HepG2 (cell line): ENCODE data around the gene UBE2H. TPM values are rescaled to one million over a fixed set of nuclear protein-coding genes. Genes with fewer than 3 reads are reported as not detected.

Experiments used
- ATAC-seq: fragments of 200-7000 bp; cut with Tn5 transposase; 3 replicates; pipeline ENCODE4 v1.9.1; 2020; ENCODE audit warnings: mild to moderate bottlenecking, moderate library complexity
- BruUV-seq: library from RNA; stranded (reverse); fragments of 400-500 nt; replicated peaks from 2 replicates; lab custom pipeline; 2021; lab: Mats Ljungman, UMichigan
- CTCF ChIA-PET: fragments of 300-600 bp; formaldehyde crosslinking; extraction: SDS; loops from one replicate; lab custom pipeline; 2021; ENCODE audit warnings: low total read pairs, inconsistent platforms, low intra/inter-chr PET ratio; lab: Yijun Ruan, JAX
- POLR2A ChIA-PET: fragments of 350-600 bp; sonication (Branson Sonifier 250); formaldehyde crosslinking; loops from one replicate; lab custom pipeline; 2020; ENCODE audit warnings: antibody characterized with exemption, inconsistent platforms; lab: Yijun Ruan, JAX
- DNase-seq: peaks from one replicate; pipeline ENCODE4 v3.0.0-alpha.2; 2015; ENCODE audit warnings: low spot score
- FAIRE-seq: peaks from 3 replicates; lab custom pipeline; 2011; peaks lifted over from hg19 to GRCh38; lab: Jason Lieb, UNC
- H2AFZ ChIP-seq: one replicate; pipeline ENCODE4 v1.6.1; 2011; ENCODE audit warnings: low read length, inconsistent platforms
- H3K27ac ChIP-seq: fragments of 300-600 bp; 3 replicates; pipeline ENCODE4 v1.8.0; 2011; ENCODE audit warnings: mixed run types, mild to moderate bottlenecking, mixed read lengths, low read length, inconsistent platforms; ENCODE audit not compliant: insufficient read depth; ENCODE audit errors: extremely low read length
- H3K27me3 ChIP-seq, 2 experiments: fragments of 200-600 bp in 1 of 2; 2 replicates in 1 of 2; 3 replicates in 1 of 2; pipeline versions ENCODE4 v1.6.0 to v1.8.0; 2011; ENCODE audit warnings: low read length in 2 of 2, mild to moderate bottlenecking in 2 of 2, moderate library complexity in 2 of 2, inconsistent platforms in 1 of 2; ENCODE audit not compliant: insufficient read depth in 2 of 2, control insufficient read depth in 1 of 2
- H3K36me3 ChIP-seq, 2 experiments: fragments of 200-600 bp in 1 of 2; replicated peaks in 1 of 2; 2 replicates in 1 of 2; 3 replicates in 1 of 2; pipeline versions ENCODE4 v1.5.1 to v1.8.0; 2011; ENCODE audit warnings: low read length in 2 of 2, inconsistent platforms in 1 of 2; ENCODE audit not compliant: insufficient read depth in 2 of 2, control insufficient read depth in 1 of 2
- H3K4me1 ChIP-seq: 2 replicates; pipeline ENCODE4 v1.5.1; 2012; ENCODE audit warnings: low read length, inconsistent platforms; ENCODE audit not compliant: insufficient read depth
- H3K4me2 ChIP-seq: 2 replicates; pipeline ENCODE4 v1.6.0; 2011; ENCODE audit warnings: low read depth, low read length, inconsistent platforms
- H3K4me3 ChIP-seq, 3 experiments: fragments of 200-600 bp in 1 of 3; sonication (generic), shearing (Covaris generic) in 1 of 3; replicated peaks in 1 of 3; 2 replicates each; pipeline ENCODE4 v1.5.1; 2011 to 2016; ENCODE audit warnings: low read length in 3 of 3, inconsistent platforms in 2 of 3, low read depth in 2 of 3, mild to moderate bottlenecking in 2 of 3, control low read depth in 1 of 3, mixed read lengths in 1 of 3; ENCODE audit not compliant: insufficient read depth in 1 of 3
- H3K79me2 ChIP-seq: one replicate; pipeline ENCODE4 v1.6.1; 2011; ENCODE audit warnings: low read length, inconsistent platforms; ENCODE audit not compliant: insufficient read depth
- H3K9ac ChIP-seq: 2 replicates; pipeline ENCODE4 v1.6.0; 2011; ENCODE audit warnings: mild to moderate bottlenecking, low read depth, low read length, inconsistent platforms; ENCODE audit not compliant: insufficient read depth
- H3K9me3 ChIP-seq: 2 replicates; pipeline ENCODE4 v1.5.1; 2012; ENCODE audit warnings: mild to moderate bottlenecking, low read length
- H4K20me1 ChIP-seq: 2 replicates; pipeline ENCODE4 v1.6.0; 2011; ENCODE audit warnings: inconsistent platforms, mild to moderate bottlenecking, low read length, moderate library complexity; ENCODE audit not compliant: insufficient read depth
- BCL6 ChIP-seq: IDR thresholded peaks from 2 replicates; pipeline ENCODE4 v1.6.1; 2016; ENCODE audit warnings: missing genetic modification reagents, missing compliant biosample characterization
- ELF1 ChIP-seq: sonication (generic); formaldehyde crosslinking; IDR thresholded peaks from 2 replicates; pipeline ENCODE4 v1.4.0; 2020; ENCODE audit warnings: missing genetic modification reagents
- GTF2F1 ChIP-seq: fragments of 150-350 bp; IDR thresholded peaks from 2 replicates; pipeline ENCODE4 v1.6.1; 2014; ENCODE audit warnings: low read length
- KLF9 ChIP-seq: IDR thresholded peaks from 2 replicates; pipeline ENCODE4 v1.6.1; 2016; ENCODE audit warnings: low read depth
- MXD4 ChIP-seq: IDR thresholded peaks from 2 replicates; pipeline ENCODE4 v1.6.1; 2016; ENCODE audit warnings: mild to moderate bottlenecking, missing biosample characterization, missing genetic modification reagents
- ZNF570 ChIP-seq: sonication (generic); formaldehyde crosslinking; IDR thresholded peaks from 2 replicates; pipeline ENCODE4 v1.4.0; 2020; ENCODE audit warnings: mild to moderate bottlenecking, missing genetic modification reagents, borderline replicate concordance
- ZNF746 ChIP-seq: sonication (generic); formaldehyde crosslinking; IDR thresholded peaks from 2 replicates; pipeline ENCODE4 v1.8.0; 2022; ENCODE audit warnings: mild to moderate bottlenecking, missing genetic modification reagents
- WGBS: methylation state at CpG from one replicate; pipeline ENCODE4 v1.1.6; 2017; ENCODE audit warnings: low lambda C conversion rate; 5-methylcytosine and 5-hydroxymethylcytosine counted together
- in situ Hi-C: cut with HindIII; loops from 2 replicates; pipeline ENCODE4 v1.10.0; 2017; ENCODE audit warnings: low pct_unique_long_range_greater_than_20kb; ENCODE audit not compliant: extremely low pct_ligation_motif_present
- intact Hi-C: fragments of 100-400 bp; cut with micrococcal nuclease; formaldehyde crosslinking; loops from one replicate; pipeline ENCODE4 v1.10.0; 2022; ENCODE audit not compliant: unreplicated experiment
- polyA plus RNA-seq, 8 experiments: library from polyadenylated mRNA; depleted of rRNA in 3 of 8; stranded (reverse) in 7 of 8; unstranded in 1 of 8; fragments of >200 nt; fragmentation: Illumina TruSeq in 4 of 8; extraction: Trizol in 4 of 8; gene quantifications; 2 replicates each; pipeline versions ENCODE4 v1.2.1 to v1.2.3, GENCODE V29; 2011 to 2016; ENCODE audit warnings: low read depth in 4 of 8, missing spikeins in 1 of 8, mixed read lengths in 1 of 8; ENCODE audit not compliant: insufficient read depth in 1 of 8
- total RNA-seq, 5 experiments: library from RNA; depleted of rRNA; stranded (reverse); fragments of >200 nt; fragmentation: Illumina TruSeq; extraction: Trizol; gene quantifications; 2 replicates each; pipeline ENCODE4 v1.2.3, GENCODE V29; 2016; ENCODE audit warnings: low read depth in 1 of 5
- TF ChIP-seq, protein P1 (sequence below): sonication (generic); formaldehyde crosslinking; IDR thresholded peaks from 2 replicates; pipeline ENCODE4 v1.4.0; 2020; ENCODE audit warnings: missing genetic modification reagents, borderline replicate concordance
- TF ChIP-seq, protein P2 (sequence below): sonication (generic); formaldehyde crosslinking; IDR thresholded peaks from 2 replicates; pipeline ENCODE4 v1.4.0; 2020; ENCODE audit warnings: missing genetic modification reagents
- TF ChIP-seq, protein P3 (sequence below): sonication (generic); formaldehyde crosslinking; IDR thresholded peaks from 2 replicates; pipeline ENCODE4 v1.4.0; 2020; ENCODE audit warnings: missing genetic modification reagents, borderline replicate concordance
- TF ChIP-seq, protein P4 (sequence below): sonication (generic); formaldehyde crosslinking; IDR thresholded peaks from 2 replicates; pipeline ENCODE4 v1.4.0; 2020; ENCODE audit warnings: mild to moderate bottlenecking, missing genetic modification reagents

Gene UBE2H
- total and polyA plus RNA-seq, 2 of the 13 experiments (the other 11 are each of a cell fraction or from before 2014, with no cell fraction given) = 15.5 to 40.1 TPM

DNA sequence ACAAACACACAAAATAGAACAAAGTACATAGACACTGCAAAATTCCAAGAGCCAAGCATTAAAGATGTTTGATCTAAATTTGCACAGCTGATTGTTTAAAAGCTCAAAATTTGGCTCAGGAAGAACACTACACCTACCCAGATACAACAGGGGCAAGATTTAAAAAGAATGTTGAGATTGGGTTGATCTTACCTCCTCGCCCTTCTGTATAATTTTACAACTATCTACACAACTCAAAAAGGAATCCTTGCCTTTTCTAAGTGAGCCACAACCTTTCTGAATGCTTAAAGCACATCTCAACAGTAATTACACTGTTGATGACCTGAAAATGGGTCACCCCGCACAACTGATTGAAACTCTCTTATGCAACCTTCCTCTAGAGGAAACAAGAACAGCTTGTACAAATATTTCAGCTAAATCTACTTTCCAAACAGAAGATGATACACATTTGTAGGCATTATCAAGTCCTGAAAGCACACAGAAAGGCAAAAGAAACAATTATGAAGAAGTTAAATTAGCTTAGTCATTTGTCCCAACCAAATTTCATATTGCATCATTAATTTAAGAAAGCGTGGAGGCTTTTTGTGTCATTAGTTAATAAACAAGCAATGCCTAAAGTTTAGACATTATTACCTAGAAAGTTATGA lies 75.5 kb downstream of the UBE2H start (continued):
- TF ChIP-seq, protein P1, sequence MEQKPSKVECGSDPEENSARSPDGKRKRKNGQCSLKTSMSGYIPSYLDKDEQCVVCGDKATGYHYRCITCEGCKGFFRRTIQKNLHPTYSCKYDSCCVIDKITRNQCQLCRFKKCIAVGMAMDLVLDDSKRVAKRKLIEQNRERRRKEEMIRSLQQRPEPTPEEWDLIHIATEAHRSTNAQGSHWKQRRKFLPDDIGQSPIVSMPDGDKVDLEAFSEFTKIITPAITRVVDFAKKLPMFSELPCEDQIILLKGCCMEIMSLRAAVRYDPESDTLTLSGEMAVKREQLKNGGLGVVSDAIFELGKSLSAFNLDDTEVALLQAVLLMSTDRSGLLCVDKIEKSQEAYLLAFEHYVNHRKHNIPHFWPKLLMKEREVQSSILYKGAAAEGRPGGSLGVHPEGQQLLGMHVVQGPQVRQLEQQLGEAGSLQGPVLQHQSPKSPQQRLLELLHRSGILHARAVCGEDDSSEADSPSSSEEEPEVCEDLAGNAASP (CRISPR knock-in tag) = peak; percentile 94; the same call in 1 of the 2 replicates
- TF ChIP-seq GTF2F1 (no peak), BCL6 (CRISPR knock-in tag) (0 out of 2 replicates have a peak, but pooled peaks have one; percentile 26)

DNA sequence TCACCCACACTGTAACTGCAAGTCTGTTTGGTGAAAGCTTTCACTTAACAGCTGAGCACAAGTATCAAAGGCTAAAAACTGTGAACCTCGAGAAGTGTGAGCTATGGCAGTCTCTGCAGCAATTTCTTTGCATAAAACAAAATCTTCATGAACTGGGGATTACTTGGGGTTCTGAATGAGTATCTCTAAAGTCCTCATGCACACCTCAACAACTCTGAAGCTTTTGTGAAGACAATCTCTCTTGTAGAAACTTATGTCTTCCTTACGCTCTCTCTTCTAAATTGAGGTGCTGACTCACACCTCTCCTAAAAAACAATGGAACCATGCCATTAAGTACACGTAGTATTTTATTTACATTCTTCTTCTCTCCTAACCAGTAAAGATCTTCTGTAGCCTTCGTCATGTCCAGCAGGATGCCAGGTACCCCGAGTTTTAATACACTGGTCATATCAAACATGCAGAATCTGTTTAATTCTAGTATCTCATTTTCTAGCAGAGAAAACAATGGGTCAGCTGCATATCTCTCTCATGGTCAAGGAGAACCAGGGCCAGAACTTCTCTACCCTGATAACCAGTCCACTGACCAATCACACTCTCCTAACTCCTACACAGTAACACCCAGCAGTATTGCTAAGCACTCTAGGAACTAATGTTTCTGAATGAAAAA lies 76.9 kb downstream of the UBE2H start:
- intact Hi-C loops = no loop called here
- Histone ChIP-seq H3K27ac (no peak overlapping the region), H3K4me2 (no peak overlapping the region), H3K9ac (no peak overlapping the region), H3K4me1 (peaks cover 16% of the 10 kb centered on the region), H4K20me1 (peaks cover 13% of the 10 kb centered on the region; the same call in 1 of the 2 replicates), H3K27me3 (no peaks in the 10 kb centered on the region), H3K79me2 (no peaks in the 10 kb centered on the region), H3K4me3 (no peak overlapping the region), H3K36me3 (peaks cover 2 to 6% of the 10 kb centered on the region in 2 experiments), H2AFZ (no peak overlapping the region), H3K9me3 (no peaks in the 10 kb centered on the region)
- DNase-seq (no peak), ATAC-seq (no peak), FAIRE-seq (no peak)
- ChIA-PET CTCF (no interaction called here), POLR2A (no interaction called here)
- in situ Hi-C loops = no loop called here
- 96% methylated on average over 5 of the region's 5 CpGs for WGBS
- BruUV-seq = no TSS peak
- no peak for TF ChIP-seq ELF1 (CRISPR knock-in tag)
- TF ChIP-seq MXD4 (CRISPR knock-in tag) = no peak
- TF ChIP-seq KLF9 = no peak
- TF ChIP-seq ZNF570 (CRISPR knock-in tag) = no peak
- TF ChIP-seq, protein P2, sequence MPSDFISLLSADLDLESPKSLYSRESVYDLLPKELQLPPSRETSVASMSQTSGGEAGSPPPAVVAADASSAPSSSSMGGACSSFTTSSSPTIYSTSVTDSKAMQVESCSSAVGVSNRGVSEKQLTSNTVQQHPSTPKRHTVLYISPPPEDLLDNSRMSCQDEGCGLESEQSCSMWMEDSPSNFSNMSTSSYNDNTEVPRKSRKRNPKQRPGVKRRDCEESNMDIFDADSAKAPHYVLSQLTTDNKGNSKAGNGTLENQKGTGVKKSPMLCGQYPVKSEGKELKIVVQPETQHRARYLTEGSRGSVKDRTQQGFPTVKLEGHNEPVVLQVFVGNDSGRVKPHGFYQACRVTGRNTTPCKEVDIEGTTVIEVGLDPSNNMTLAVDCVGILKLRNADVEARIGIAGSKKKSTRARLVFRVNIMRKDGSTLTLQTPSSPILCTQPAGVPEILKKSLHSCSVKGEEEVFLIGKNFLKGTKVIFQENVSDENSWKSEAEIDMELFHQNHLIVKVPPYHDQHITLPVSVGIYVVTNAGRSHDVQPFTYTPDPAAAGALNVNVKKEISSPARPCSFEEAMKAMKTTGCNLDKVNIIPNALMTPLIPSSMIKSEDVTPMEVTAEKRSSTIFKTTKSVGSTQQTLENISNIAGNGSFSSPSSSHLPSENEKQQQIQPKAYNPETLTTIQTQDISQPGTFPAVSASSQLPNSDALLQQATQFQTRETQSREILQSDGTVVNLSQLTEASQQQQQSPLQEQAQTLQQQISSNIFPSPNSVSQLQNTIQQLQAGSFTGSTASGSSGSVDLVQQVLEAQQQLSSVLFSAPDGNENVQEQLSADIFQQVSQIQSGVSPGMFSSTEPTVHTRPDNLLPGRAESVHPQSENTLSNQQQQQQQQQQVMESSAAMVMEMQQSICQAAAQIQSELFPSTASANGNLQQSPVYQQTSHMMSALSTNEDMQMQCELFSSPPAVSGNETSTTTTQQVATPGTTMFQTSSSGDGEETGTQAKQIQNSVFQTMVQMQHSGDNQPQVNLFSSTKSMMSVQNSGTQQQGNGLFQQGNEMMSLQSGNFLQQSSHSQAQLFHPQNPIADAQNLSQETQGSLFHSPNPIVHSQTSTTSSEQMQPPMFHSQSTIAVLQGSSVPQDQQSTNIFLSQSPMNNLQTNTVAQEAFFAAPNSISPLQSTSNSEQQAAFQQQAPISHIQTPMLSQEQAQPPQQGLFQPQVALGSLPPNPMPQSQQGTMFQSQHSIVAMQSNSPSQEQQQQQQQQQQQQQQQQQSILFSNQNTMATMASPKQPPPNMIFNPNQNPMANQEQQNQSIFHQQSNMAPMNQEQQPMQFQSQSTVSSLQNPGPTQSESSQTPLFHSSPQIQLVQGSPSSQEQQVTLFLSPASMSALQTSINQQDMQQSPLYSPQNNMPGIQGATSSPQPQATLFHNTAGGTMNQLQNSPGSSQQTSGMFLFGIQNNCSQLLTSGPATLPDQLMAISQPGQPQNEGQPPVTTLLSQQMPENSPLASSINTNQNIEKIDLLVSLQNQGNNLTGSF (CRISPR knock-in tag) = no peak
- TF ChIP-seq, protein P3, sequence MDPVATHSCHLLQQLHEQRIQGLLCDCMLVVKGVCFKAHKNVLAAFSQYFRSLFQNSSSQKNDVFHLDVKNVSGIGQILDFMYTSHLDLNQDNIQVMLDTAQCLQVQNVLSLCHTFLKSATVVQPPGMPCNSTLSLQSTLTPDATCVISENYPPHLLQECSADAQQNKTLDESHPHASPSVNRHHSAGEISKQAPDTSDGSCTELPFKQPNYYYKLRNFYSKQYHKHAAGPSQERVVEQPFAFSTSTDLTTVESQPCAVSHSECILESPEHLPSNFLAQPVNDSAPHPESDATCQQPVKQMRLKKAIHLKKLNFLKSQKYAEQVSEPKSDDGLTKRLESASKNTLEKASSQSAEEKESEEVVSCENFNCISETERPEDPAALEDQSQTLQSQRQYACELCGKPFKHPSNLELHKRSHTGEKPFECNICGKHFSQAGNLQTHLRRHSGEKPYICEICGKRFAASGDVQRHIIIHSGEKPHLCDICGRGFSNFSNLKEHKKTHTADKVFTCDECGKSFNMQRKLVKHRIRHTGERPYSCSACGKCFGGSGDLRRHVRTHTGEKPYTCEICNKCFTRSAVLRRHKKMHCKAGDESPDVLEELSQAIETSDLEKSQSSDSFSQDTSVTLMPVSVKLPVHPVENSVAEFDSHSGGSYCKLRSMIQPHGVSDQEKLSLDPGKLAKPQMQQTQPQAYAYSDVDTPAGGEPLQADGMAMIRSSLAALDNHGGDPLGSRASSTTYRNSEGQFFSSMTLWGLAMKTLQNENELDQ (CRISPR knock-in tag) = no peak
- TF ChIP-seq, protein P4, sequence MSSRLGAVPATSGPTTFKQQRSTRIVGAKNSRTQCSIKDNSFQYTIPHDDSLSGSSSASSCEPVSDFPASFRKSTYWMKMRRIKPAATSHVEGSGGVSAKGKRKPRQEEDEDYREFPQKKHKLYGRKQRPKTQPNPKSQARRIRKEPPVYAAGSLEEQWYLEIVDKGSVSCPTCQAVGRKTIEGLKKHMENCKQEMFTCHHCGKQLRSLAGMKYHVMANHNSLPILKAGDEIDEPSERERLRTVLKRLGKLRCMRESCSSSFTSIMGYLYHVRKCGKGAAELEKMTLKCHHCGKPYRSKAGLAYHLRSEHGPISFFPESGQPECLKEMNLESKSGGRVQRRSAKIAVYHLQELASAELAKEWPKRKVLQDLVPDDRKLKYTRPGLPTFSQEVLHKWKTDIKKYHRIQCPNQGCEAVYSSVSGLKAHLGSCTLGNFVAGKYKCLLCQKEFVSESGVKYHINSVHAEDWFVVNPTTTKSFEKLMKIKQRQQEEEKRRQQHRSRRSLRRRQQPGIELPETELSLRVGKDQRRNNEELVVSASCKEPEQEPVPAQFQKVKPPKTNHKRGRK (CRISPR knock-in tag) = no peak
- no peak for TF ChIP-seq ZNF746 (CRISPR knock-in tag)
